HG02970 (cell line): ENCODE measurements around the gene KCNH6.

Experiments
- ATAC-seq: cut with Tn5 transposase; IDR thresholded peaks from one replicate; pipeline ENCODE4 v1.9.1; 2021; ENCODE audit warnings: mild to moderate bottlenecking, moderate library complexity, moderate number of reproducible peaks; ENCODE audit not compliant: unreplicated experiment, low FRiP score

The KCNH6 gene

GRCh38 chr17:63592797-63593196 is 69.6 kb downstream of the KCNH6 start:
- no peak for ATAC-seq

- ATAC-seq: no peak
These were observed 72.0 kb downstream of the KCNH6 start for GRCh38 chr17:63595132-63595531.
